ENCODE measurements around the gene RABGAP1L. TPM values are rescaled to one million over a fixed set of nuclear protein-coding genes. Genes with fewer than 3 reads are reported as not detected.

The RABGAP1L gene
- total RNA-seq, 1 donor from 2014 or later: 30.3 TPM

DNA sequence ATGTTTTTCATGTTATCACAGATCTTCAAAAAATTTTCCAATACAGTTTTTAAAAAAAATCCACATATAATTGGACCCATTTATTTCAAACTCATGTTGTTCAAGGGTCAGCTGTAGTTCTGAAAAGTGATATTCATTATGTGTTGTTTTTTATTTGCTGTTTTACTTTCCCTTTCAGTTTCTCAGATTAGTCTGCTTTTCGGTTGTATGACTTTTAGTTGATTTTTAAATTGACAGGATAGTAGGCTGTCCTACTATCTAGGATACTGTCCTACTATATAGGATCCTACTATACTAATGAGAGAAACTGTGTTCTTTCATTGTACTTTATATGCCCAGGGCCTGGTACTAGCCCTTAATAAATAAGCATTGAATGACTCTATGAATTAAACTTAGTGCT is 254.9 kb downstream of the RABGAP1L start:
- no peak overlapping the region for H3K4me3 ChIP-seq (ENCODE audit: low read length in 3 of 3)
- no peak overlapping the region for H3K27ac ChIP-seq (ENCODE audit: low read depth, low read length)
- no peak overlapping the region for H3K9ac ChIP-seq (ENCODE audit: low read depth in 1 of 3, low read length in 3 of 3)
- no peaks in the 10 kb centered on the region for H3K36me3 ChIP-seq (ENCODE audit: control insufficient read depth in 3 of 3, insufficient read depth in 3 of 3, low read length in 3 of 3)
- no peaks in the 10 kb centered on the region for H3K9me3 ChIP-seq (ENCODE audit: control insufficient read depth in 3 of 3, low read length in 3 of 3)
- H3K27me3 ChIP-seq (ENCODE audit: control insufficient read depth in 3 of 3, insufficient read depth in 3 of 3, low read length in 3 of 3): no peaks in the 10 kb centered on the region
- H3K4me1 ChIP-seq (ENCODE audit: control insufficient read depth in 3 of 3, insufficient read depth in 3 of 3, low read length in 3 of 3): no peaks in the 10 kb centered on the region

DNA sequence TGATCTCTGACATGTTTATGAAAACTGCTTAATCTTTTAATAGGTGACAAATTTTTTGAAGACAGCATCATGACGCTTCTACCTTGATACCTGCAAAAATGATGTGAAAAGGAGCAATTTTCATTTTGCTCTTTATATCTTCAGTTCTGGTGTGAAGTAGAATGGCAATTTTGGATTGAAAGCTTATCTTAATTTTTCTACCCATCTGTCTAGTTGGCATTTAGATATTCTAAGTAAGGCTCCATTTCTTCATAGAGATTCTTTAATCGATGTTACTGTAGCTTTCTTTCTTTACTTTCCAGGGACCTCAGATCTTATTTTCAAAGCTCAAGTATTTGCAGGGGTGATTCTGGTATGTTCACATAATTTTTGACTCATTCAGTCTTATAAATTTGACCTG is 256.2 kb downstream of the RABGAP1L start:
- Histone ChIP-seq H3K36me3 (ENCODE audit: control insufficient read depth in 3 of 3, insufficient read depth in 3 of 3, low read length in 3 of 3) (no peaks in the 10 kb centered on the region), H3K27me3 (ENCODE audit: control insufficient read depth in 3 of 3, insufficient read depth in 3 of 3, low read length in 3 of 3) (no peaks in the 10 kb centered on the region), H3K4me1 (ENCODE audit: control insufficient read depth in 3 of 3, insufficient read depth in 3 of 3, low read length in 3 of 3) (no peaks in the 10 kb centered on the region), H3K27ac (ENCODE audit: low read depth, low read length) (no peak overlapping the region), H3K4me3 (ENCODE audit: low read length in 3 of 3) (no peak overlapping the region), H3K9ac (ENCODE audit: low read depth in 1 of 3, low read length in 3 of 3) (no peak overlapping the region), H3K9me3 (ENCODE audit: control insufficient read depth in 3 of 3, low read length in 3 of 3) (no peaks in the 10 kb centered on the region)

DNA sequence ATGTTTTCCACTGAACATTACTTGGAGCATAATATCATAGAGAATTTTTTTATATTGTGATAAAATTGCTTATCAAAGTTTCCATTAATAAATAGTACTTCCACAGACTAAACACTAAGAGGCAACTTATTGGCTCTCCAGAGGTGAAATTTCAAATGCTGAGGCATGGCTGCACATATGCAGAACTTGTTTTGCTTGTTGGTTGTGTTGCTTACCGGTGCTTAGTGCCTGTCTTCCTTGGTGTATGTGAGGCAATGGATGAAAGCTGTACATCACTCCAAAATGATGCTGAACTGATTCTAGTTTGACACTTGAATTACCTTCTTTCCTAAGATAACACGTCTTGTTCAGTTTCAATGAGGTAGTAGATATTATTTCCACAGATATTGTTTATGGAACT is 258.6 kb downstream of the RABGAP1L start:
- Histone ChIP-seq H3K4me1 (ENCODE audit: control insufficient read depth in 3 of 3, insufficient read depth in 3 of 3, low read length in 3 of 3) (no peaks in the 10 kb centered on the region), H3K27ac (ENCODE audit: low read depth, low read length) (no peak overlapping the region), H3K9ac (ENCODE audit: low read depth in 1 of 3, low read length in 3 of 3) (no peak overlapping the region), H3K36me3 (ENCODE audit: control insufficient read depth in 3 of 3, insufficient read depth in 3 of 3, low read length in 3 of 3) (no peaks in the 10 kb centered on the region), H3K9me3 (ENCODE audit: control insufficient read depth in 3 of 3, low read length in 3 of 3) (no peaks in the 10 kb centered on the region), H3K4me3 (ENCODE audit: low read length in 3 of 3) (no peak overlapping the region), H3K27me3 (ENCODE audit: control insufficient read depth in 3 of 3, insufficient read depth in 3 of 3, low read length in 3 of 3) (no peaks in the 10 kb centered on the region)

DNA sequence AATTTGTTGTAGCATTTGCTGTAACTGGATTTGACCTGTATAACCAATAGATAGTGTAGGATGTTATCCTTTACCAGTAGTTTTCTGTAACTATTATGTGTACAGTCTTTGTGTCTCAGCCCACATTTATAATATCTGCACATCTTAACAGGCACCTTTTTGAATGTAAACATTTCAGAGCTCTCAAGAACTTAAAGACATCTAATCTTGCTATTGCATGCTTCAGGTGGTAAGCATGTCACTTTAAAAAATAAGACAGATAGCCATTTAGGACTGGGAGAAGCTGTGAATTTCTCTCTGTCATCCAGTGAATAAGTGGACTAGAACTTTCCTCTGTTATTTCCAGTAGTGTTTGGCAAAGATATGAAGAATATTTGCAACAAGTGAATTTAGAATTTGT is 265.8 kb downstream of the RABGAP1L start:
- H3K4me1 ChIP-seq (ENCODE audit: control insufficient read depth in 3 of 3, insufficient read depth in 3 of 3, low read length in 3 of 3): no peaks in the 10 kb centered on the region
- no peak overlapping the region for H3K27ac ChIP-seq (ENCODE audit: low read depth, low read length)
- no peaks in the 10 kb centered on the region for H3K27me3 ChIP-seq (ENCODE audit: control insufficient read depth in 3 of 3, insufficient read depth in 3 of 3, low read length in 3 of 3)
- no peaks in the 10 kb centered on the region for H3K9me3 ChIP-seq (ENCODE audit: control insufficient read depth in 3 of 3, low read length in 3 of 3)
- H3K9ac ChIP-seq (ENCODE audit: low read depth in 1 of 3, low read length in 3 of 3): no peak overlapping the region
- H3K4me3 ChIP-seq (ENCODE audit: low read length in 3 of 3): no peak overlapping the region
- H3K36me3 ChIP-seq (ENCODE audit: control insufficient read depth in 3 of 3, insufficient read depth in 3 of 3, low read length in 3 of 3): no peaks in the 10 kb centered on the region

DNA sequence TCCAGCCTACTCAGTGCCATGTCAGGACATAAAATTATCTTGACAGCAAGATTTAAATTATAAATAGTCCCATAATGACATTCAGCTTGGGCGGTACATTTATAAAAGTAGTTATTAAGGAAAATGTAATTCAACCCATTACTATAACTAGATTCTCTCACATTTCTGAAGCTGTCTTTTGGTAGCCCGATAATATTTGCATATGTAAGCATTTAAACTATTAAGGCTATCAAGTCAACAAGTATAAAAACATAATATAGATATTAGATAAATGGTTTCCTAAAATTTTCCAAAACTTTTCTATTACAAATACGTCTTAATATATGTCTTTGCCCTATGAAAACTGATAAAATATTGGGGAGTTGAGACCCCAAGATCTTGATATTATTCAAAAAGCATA is 266.8 kb downstream of the RABGAP1L start:
- Histone ChIP-seq H3K9me3 (ENCODE audit: control insufficient read depth in 3 of 3, low read length in 3 of 3) (no peaks in the 10 kb centered on the region), H3K9ac (ENCODE audit: low read depth in 1 of 3, low read length in 3 of 3) (no peak overlapping the region), H3K4me1 (ENCODE audit: control insufficient read depth in 3 of 3, insufficient read depth in 3 of 3, low read length in 3 of 3) (no peaks in the 10 kb centered on the region), H3K36me3 (ENCODE audit: control insufficient read depth in 3 of 3, insufficient read depth in 3 of 3, low read length in 3 of 3) (no peaks in the 10 kb centered on the region), H3K4me3 (ENCODE audit: low read length in 3 of 3) (no peak overlapping the region), H3K27me3 (ENCODE audit: control insufficient read depth in 3 of 3, insufficient read depth in 3 of 3, low read length in 3 of 3) (no peaks in the 10 kb centered on the region), H3K27ac (ENCODE audit: low read depth, low read length) (no peak overlapping the region)

DNA sequence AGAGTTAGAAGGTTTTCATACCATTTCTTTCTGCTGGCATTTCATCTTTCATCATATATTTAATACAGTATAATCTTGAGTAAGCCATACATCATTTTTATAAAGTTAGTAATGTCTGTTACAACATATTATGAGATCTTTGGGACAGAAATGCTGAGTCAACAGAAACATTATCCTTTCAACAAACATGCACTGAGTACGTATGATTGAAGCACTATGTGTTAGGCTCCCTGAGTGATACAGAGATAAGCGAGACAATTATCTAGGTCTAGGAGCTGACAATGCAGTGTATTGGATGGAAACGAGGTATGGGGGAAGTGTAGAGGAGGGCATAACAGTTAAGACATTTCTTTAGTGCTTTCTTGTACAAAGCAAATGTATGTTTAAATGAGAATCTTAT is 268.7 kb downstream of the RABGAP1L start:
- H3K4me1 ChIP-seq (ENCODE audit: control insufficient read depth in 3 of 3, insufficient read depth in 3 of 3, low read length in 3 of 3): no peaks in the 10 kb centered on the region
- H3K9ac ChIP-seq (ENCODE audit: low read depth in 1 of 3, low read length in 3 of 3): no peak overlapping the region
- no peaks in the 10 kb centered on the region for H3K36me3 ChIP-seq (ENCODE audit: control insufficient read depth in 3 of 3, insufficient read depth in 3 of 3, low read length in 3 of 3)
- no peaks in the 10 kb centered on the region for H3K27me3 ChIP-seq (ENCODE audit: control insufficient read depth in 3 of 3, insufficient read depth in 3 of 3, low read length in 3 of 3)
- H3K9me3 ChIP-seq (ENCODE audit: control insufficient read depth in 3 of 3, low read length in 3 of 3): no peaks in the 10 kb centered on the region
- no peak overlapping the region for H3K27ac ChIP-seq (ENCODE audit: low read depth, low read length)
- H3K4me3 ChIP-seq (ENCODE audit: low read length in 3 of 3): no peak overlapping the region

DNA sequence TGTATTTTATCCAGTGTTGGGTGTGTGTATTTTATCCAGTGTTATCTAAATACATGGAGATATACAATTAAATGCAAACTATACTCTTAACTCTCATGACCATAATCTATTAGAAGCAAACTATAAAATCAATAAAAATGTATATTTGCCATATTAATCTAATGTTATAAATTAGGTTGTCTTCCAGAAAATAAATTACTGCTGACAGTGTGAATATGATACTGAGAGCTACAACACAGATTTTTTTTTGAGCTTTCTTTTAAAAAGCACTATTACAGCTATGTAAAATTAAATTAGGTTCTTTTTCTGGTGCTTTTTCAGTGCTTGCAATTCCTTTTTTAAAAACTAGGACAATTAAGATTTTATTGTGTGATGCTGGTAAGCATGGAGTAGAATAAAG is 269.4 kb downstream of the RABGAP1L start:
- H3K9ac ChIP-seq (ENCODE audit: low read depth in 1 of 3, low read length in 3 of 3): no peak overlapping the region
- H3K27me3 ChIP-seq (ENCODE audit: control insufficient read depth in 3 of 3, insufficient read depth in 3 of 3, low read length in 3 of 3): no peaks in the 10 kb centered on the region
- H3K9me3 ChIP-seq (ENCODE audit: control insufficient read depth in 3 of 3, low read length in 3 of 3): no peaks in the 10 kb centered on the region
- H3K4me1 ChIP-seq (ENCODE audit: control insufficient read depth in 3 of 3, insufficient read depth in 3 of 3, low read length in 3 of 3): no peaks in the 10 kb centered on the region
- no peaks in the 10 kb centered on the region for H3K36me3 ChIP-seq (ENCODE audit: control insufficient read depth in 3 of 3, insufficient read depth in 3 of 3, low read length in 3 of 3)
- no peak overlapping the region for H3K4me3 ChIP-seq (ENCODE audit: low read length in 3 of 3)
- H3K27ac ChIP-seq (ENCODE audit: low read depth, low read length): no peak overlapping the region

DNA sequence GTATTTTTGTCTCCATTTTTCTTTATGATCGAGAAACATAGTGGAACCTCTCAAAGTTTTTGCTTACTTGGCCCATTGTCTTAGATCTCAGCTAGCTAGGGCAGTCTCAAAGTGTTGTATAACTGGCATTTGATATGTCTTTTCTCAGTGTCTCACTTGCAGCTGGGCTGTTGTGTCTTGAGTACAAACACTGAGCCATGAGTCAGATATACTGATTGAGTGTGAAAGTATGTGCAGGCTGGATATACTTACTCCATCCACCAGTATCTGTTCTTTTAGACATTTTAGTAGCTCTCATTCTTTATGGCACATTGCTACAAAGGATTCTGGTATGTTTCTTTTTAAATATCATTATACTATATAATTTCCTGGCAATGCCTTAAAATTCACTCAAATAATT is 274.1 kb downstream of the RABGAP1L start:
- no peaks in the 10 kb centered on the region for H3K4me1 ChIP-seq (ENCODE audit: control insufficient read depth in 3 of 3, insufficient read depth in 3 of 3, low read length in 3 of 3)
- H3K36me3 ChIP-seq (ENCODE audit: control insufficient read depth in 3 of 3, insufficient read depth in 3 of 3, low read length in 3 of 3): no peaks in the 10 kb centered on the region
- H3K4me3 ChIP-seq (ENCODE audit: low read length in 3 of 3): no peak overlapping the region
- no peak overlapping the region for H3K9ac ChIP-seq (ENCODE audit: low read depth in 1 of 3, low read length in 3 of 3)
- no peaks in the 10 kb centered on the region for H3K9me3 ChIP-seq (ENCODE audit: control insufficient read depth in 3 of 3, low read length in 3 of 3)
- H3K27ac ChIP-seq (ENCODE audit: low read depth, low read length): no peak overlapping the region
- H3K27me3 ChIP-seq (ENCODE audit: control insufficient read depth in 3 of 3, insufficient read depth in 3 of 3, low read length in 3 of 3): no peaks in the 10 kb centered on the region

DNA sequence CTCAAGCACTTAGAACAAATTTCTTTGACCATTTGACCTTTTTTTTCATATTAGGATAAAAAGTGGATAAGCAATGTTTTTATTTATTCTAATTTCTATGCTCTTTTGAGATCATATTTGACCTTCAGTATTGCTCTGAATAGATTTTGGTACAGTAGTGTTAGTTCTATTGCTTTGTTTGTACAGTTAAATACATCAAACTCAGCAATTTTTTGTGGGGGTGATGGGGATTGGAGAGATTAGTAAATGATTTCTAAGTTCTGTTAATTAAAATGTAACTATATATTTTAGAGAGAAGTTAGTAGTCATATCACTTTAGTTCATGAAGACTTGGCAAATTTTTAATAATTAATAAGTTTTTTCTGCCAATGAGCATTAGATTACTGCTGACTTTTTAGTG is 286.0 kb downstream of the RABGAP1L start:
- H3K36me3 ChIP-seq (ENCODE audit: control insufficient read depth in 3 of 3, insufficient read depth in 3 of 3, low read length in 3 of 3): no peaks in the 10 kb centered on the region
- H3K4me3 ChIP-seq (ENCODE audit: low read length in 3 of 3): no peak overlapping the region
- H3K4me1 ChIP-seq (ENCODE audit: control insufficient read depth in 3 of 3, insufficient read depth in 3 of 3, low read length in 3 of 3): no peaks in the 10 kb centered on the region
- H3K27ac ChIP-seq (ENCODE audit: low read depth, low read length): no peak overlapping the region
- H3K9me3 ChIP-seq (ENCODE audit: control insufficient read depth in 3 of 3, low read length in 3 of 3): no peaks in the 10 kb centered on the region
- H3K27me3 ChIP-seq (ENCODE audit: control insufficient read depth in 3 of 3, insufficient read depth in 3 of 3, low read length in 3 of 3): no peaks in the 10 kb centered on the region
- H3K9ac ChIP-seq (ENCODE audit: low read depth in 1 of 3, low read length in 3 of 3): no peak overlapping the region

DNA sequence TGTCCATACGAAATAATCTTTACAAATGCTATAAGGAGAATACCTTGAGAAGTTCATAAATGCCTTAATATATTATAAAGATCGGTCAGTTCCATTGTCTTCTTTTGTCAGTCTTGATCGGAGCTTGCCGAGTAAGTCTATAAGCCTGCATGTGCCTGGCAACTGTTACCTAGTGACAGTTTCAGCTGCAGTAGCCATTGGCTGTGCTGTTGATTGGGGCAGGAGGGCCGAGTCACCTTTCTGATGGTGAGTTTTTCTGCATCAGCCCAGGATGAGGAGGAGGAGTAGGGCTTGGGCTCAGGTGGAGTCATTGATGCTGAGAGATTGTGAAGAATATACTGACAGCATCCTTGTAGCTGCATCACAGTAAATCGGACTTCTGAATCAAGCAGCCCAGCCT is 286.5 kb downstream of the RABGAP1L start:
- H3K9me3 ChIP-seq (ENCODE audit: control insufficient read depth in 3 of 3, low read length in 3 of 3): no peaks in the 10 kb centered on the region
- no peak overlapping the region for H3K9ac ChIP-seq (ENCODE audit: low read depth in 1 of 3, low read length in 3 of 3)
- no peaks in the 10 kb centered on the region for H3K36me3 ChIP-seq (ENCODE audit: control insufficient read depth in 3 of 3, insufficient read depth in 3 of 3, low read length in 3 of 3)
- H3K4me1 ChIP-seq (ENCODE audit: control insufficient read depth in 3 of 3, insufficient read depth in 3 of 3, low read length in 3 of 3): no peaks in the 10 kb centered on the region
- H3K27me3 ChIP-seq (ENCODE audit: control insufficient read depth in 3 of 3, insufficient read depth in 3 of 3, low read length in 3 of 3): no peaks in the 10 kb centered on the region
- no peak overlapping the region for H3K27ac ChIP-seq (ENCODE audit: low read depth, low read length)
- no peak overlapping the region for H3K4me3 ChIP-seq (ENCODE audit: low read length in 3 of 3)

DNA sequence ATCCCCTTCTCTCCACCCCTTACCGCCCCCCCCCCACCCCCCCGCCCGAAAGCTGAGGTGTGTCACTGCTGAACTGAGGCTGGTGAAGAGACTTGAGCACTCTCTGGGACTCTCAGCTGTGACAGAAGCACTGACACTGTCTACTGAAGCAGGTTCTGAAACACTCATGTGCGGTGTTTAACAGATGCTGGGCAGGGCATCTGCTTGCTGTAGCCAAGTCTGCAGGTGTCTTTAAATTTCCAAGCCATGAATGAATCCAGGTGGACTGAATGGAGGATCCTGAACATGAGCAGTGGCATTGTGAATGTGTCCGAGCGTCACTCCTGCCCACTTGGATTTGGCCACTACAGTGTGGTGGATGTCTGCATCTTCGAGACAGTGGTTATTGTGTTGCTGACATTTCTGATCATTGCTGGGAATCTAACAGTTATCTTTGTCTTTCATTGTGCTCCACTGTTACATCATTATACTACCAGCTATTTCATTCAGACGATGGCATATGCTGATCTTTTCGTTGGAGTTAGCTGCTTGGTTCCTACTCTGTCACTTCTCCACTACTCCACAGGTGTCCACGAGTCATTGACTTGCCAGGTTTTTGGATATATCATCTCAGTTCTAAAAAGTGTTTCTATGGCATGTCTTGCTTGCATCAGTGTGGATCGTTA is 288.7 kb downstream of the RABGAP1L start, which contains the start of gene GPR52:
Gene GPR52 (plus strand): TSS at position 99 of the 665 bp plus-strand sequence. CDS start 148 bp downstream, at position 247.
- Histone ChIP-seq H3K4me1 (ENCODE audit: control insufficient read depth in 3 of 3, insufficient read depth in 3 of 3, low read length in 3 of 3) (no peaks in the 10 kb centered on the region), H3K27me3 (ENCODE audit: control insufficient read depth in 3 of 3, insufficient read depth in 3 of 3, low read length in 3 of 3) (no peaks in the 10 kb centered on the region), H3K9ac (ENCODE audit: low read depth in 1 of 3, low read length in 3 of 3) (no peak within 1 kb of the TSS), H3K9me3 (ENCODE audit: control insufficient read depth in 3 of 3, low read length in 3 of 3) (no peaks in the 10 kb centered on the region), H3K36me3 (ENCODE audit: control insufficient read depth in 3 of 3, insufficient read depth in 3 of 3, low read length in 3 of 3) (no peaks in the 10 kb centered on the region), H3K4me3 (ENCODE audit: low read length in 3 of 3) (no peak within 1 kb of the TSS), H3K27ac (ENCODE audit: low read depth, low read length) (no peak within 1 kb of the TSS)

Measured in skeletal muscle tissue (tissue), 4 donors.